NT2/D1 (cell line): Measurements from ENCODE around the gene BIN1.

Experiments used
- SUZ12 ChIP-seq: IDR thresholded peaks from 2 replicates; pipeline ENCODE4 v1.6.1; 2011; ENCODE audit not compliant: insufficient read length, insufficient read depth; ENCODE audit errors: extremely low read depth
- ZNF274 ChIP-seq: IDR thresholded peaks from 2 replicates; pipeline ENCODE4 v1.6.1; 2011; ENCODE audit warnings: mild to moderate bottlenecking, low read depth, low read length

DNA sequence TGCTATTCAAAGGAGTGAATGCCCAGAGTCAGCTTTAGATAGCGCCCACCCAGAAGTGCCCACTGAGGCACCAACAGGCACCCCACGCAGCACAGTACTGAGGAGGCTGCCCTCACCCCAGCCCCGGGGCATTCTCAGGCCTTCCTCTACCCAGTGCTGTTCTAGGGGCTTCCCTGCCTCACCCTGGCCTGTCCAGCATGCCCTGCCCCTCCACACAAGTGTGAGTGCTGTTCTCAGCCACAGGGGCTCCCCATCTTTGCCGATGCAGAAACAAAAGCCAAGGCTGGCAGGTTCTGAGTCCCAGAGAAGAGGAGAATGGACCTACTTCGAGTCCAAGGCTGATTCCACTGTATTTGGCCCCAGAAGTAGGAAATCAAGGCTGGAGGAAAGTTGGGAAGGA, 15.8 kb downstream of the BIN1 start:
- no peak for TF ChIP-seq SUZ12
- no peak for TF ChIP-seq ZNF274
